K562 (cell line): ENCODE data around the gene PDHX. TPM values are rescaled to one million over a fixed set of nuclear protein-coding genes. Genes with fewer than 3 reads are reported as not detected.

Source experiments
- CHD1 ChIP-seq: fragments of 200-600 bp; sonication (generic); IDR thresholded peaks from one replicate; pipeline ENCODE4 v1.6.1; 2012; ENCODE audit warnings: mild to moderate bottlenecking, moderate library complexity, low read length, inconsistent platforms
- GATA2 ChIP-seq: sonication (generic); formaldehyde crosslinking; IDR thresholded peaks from 2 replicates; pipeline ENCODE4 v1.4.0; 2020; ENCODE audit warnings: mild to moderate bottlenecking, missing genetic modification reagents
- JUN ChIP-seq, 2 experiments: sonication (generic) in 1 of 2; formaldehyde crosslinking in 1 of 2; IDR thresholded peaks; 2 replicates each; pipeline versions ENCODE4 v1.6.1 to v1.8.0; 2012 to 2022; ENCODE audit warnings: borderline replicate concordance in 2 of 2, mild to moderate bottlenecking in 2 of 2, improper control_type of control experiment in 1 of 2, low read depth in 1 of 2, low read length in 1 of 2, missing genetic modification reagents in 1 of 2
- KDM1A ChIP-seq, 2 experiments: fragments of 450-650 bp; IDR thresholded peaks; 2 replicates each; pipeline ENCODE4 v1.6.1; 2016; ENCODE audit warnings: mild to moderate bottlenecking in 2 of 2
- SMARCA5 ChIP-seq: fragments of 450-650 bp; IDR thresholded peaks from 2 replicates; pipeline ENCODE4 v1.6.1; 2016
- ZNF75A ChIP-seq: fragments of 450-650 bp; formaldehyde crosslinking; IDR thresholded peaks from 2 replicates; pipeline ENCODE4 v1.4.0; 2020; ENCODE audit warnings: mild to moderate bottlenecking
- polyA plus RNA-seq, 8 experiments: library from polyadenylated mRNA; depleted of rRNA in 4 of 8; stranded (reverse) in 5 of 8; unstranded in 3 of 8; fragments of >200 nt; fragmentation: Nextera tagmentation in 2 of 8; fragmentation: Illumina TruSeq in 1 of 8; extraction: Ambion mirVana in 2 of 8; extraction: Trizol in 1 of 8; gene quantifications; 2 replicates each; pipeline versions ENCODE4 v1.2.1 to v1.2.3, GENCODE V29; 2011 to 2014; ENCODE audit warnings: inconsistent platforms in 1 of 8, missing spikeins in 1 of 8
- total RNA-seq, 7 experiments: library from RNA; depleted of rRNA in 6 of 7; stranded (reverse); fragments of >200 nt in 6 of 7; fragmentation: Illumina TruSeq in 2 of 7; extraction: Trizol in 2 of 7; gene quantifications; 2 replicates each; pipeline versions ENCODE4 v1.2.1 to v1.2.3, GENCODE V29; 2011 to 2021; ENCODE audit warnings: low replicate concordance in 1 of 7
- TF ChIP-seq, protein P1 (sequence below): fragments of 200-400 bp; formaldehyde crosslinking; IDR thresholded peaks from 2 replicates; pipeline ENCODE4 v1.6.1; 2017; ENCODE audit warnings: mild to moderate bottlenecking, low read depth, low read length, moderate library complexity
- TF ChIP-seq, protein P2 (sequence below): fragments of 250-450 bp; sonication (Bioruptor Pico); IDR thresholded peaks from 2 replicates; pipeline ENCODE4 v1.4.0; 2020; ENCODE audit warnings: mild to moderate bottlenecking, moderate library complexity
- TF ChIP-seq, protein P3 (sequence below): fragments of 200-800 bp; sonication (Bioruptor generic); IDR thresholded peaks from 2 replicates; pipeline ENCODE4 v1.6.1; 2017; ENCODE audit warnings: missing genetic modification characterization, missing compliant biosample characterization
- TF ChIP-seq, protein P4 (sequence below): sonication (generic); formaldehyde crosslinking; IDR thresholded peaks from 2 replicates; pipeline ENCODE4 v1.5.0; 2020; ENCODE audit warnings: missing genetic modification reagents
- TF ChIP-seq, protein P5 (sequence below): fragments of 450-650 bp; formaldehyde crosslinking; IDR thresholded peaks from 2 replicates; pipeline ENCODE4 v1.4.0; 2020; ENCODE audit warnings: mild to moderate bottlenecking, moderate library complexity

PDHX gene
- total and polyA plus RNA-seq, 9 of the 15 experiments (the other 6 are each of a cell fraction or from before 2014, with no cell fraction given): 20.8 to 43.5 (median 31.2) TPM

DNA sequence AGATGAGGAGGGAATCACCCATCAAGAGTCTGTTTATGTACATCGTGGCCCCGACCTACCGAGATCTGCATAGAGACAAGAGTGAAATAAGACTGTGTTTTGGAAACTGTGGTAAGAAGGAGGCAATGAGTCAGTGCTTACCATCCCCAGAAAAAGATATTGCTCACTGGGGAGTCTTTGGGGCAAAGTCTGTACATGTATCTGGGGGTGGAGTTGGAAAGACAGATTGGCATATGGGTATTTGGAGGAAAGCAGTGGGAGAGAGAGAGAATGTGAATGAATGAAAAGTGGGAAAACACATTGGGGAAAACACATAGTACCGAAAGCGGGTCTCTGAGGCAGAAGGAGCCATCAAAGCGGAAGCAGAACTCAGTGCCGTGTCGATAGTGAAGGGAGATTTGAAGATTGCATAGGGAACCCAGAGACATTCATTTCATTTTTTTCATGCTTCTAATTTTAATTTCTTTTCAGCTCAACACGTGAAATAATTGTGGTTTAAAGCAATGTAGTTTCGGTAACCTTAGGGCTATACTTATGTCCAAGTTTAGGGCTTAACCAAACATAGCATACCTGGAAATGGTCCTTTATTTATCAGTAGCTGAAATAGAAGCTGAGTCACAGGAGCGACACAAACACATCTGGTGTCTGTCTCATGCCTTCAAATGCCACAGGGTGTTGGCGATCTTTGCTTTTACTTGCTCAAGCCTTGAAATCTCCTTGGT is 124.0 kb downstream of the PDHX start (continued):
- TF ChIP-seq, protein P1, sequence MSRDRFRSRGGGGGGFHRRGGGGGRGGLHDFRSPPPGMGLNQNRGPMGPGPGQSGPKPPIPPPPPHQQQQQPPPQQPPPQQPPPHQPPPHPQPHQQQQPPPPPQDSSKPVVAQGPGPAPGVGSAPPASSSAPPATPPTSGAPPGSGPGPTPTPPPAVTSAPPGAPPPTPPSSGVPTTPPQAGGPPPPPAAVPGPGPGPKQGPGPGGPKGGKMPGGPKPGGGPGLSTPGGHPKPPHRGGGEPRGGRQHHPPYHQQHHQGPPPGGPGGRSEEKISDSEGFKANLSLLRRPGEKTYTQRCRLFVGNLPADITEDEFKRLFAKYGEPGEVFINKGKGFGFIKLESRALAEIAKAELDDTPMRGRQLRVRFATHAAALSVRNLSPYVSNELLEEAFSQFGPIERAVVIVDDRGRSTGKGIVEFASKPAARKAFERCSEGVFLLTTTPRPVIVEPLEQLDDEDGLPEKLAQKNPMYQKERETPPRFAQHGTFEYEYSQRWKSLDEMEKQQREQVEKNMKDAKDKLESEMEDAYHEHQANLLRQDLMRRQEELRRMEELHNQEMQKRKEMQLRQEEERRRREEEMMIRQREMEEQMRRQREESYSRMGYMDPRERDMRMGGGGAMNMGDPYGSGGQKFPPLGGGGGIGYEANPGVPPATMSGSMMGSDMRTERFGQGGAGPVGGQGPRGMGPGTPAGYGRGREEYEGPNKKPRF: no peak
- peak in 1 of 2 experiments; percentile 20; a peak in 1 of 4 replicates for TF ChIP-seq KDM1A (IDR thresholded peaks at IDR 0.05)
- no peak for TF ChIP-seq SMARCA5
- no peak for TF ChIP-seq CHD1
- TF ChIP-seq, protein P2, sequence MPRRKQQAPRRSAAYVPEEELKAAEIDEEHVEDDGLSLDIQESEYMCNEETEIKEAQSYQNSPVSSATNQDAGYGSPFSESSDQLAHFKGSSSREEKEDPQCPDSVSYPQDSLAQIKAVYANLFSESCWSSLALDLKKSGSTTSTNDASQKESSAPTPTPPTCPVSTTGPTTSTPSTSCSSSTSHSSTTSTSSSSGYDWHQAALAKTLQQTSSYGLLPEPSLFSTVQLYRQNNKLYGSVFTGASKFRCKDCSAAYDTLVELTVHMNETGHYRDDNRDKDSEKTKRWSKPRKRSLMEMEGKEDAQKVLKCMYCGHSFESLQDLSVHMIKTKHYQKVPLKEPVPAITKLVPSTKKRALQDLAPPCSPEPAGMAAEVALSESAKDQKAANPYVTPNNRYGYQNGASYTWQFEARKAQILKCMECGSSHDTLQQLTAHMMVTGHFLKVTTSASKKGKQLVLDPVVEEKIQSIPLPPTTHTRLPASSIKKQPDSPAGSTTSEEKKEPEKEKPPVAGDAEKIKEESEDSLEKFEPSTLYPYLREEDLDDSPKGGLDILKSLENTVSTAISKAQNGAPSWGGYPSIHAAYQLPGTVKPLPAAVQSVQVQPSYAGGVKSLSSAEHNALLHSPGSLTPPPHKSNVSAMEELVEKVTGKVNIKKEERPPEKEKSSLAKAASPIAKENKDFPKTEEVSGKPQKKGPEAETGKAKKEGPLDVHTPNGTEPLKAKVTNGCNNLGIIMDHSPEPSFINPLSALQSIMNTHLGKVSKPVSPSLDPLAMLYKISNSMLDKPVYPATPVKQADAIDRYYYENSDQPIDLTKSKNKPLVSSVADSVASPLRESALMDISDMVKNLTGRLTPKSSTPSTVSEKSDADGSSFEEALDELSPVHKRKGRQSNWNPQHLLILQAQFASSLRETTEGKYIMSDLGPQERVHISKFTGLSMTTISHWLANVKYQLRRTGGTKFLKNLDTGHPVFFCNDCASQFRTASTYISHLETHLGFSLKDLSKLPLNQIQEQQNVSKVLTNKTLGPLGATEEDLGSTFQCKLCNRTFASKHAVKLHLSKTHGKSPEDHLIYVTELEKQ (CRISPR knock-in tag): no peak
- TF ChIP-seq, protein P3, sequence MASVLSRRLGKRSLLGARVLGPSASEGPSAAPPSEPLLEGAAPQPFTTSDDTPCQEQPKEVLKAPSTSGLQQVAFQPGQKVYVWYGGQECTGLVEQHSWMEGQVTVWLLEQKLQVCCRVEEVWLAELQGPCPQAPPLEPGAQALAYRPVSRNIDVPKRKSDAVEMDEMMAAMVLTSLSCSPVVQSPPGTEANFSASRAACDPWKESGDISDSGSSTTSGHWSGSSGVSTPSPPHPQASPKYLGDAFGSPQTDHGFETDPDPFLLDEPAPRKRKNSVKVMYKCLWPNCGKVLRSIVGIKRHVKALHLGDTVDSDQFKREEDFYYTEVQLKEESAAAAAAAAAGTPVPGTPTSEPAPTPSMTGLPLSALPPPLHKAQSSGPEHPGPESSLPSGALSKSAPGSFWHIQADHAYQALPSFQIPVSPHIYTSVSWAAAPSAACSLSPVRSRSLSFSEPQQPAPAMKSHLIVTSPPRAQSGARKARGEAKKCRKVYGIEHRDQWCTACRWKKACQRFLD (CRISPR knock-in tag): no peak
- TF ChIP-seq ZNF75A: no peak
- TF ChIP-seq JUN (IDR thresholded peaks at IDR 0.05; ENCODE audit: borderline replicate concordance, low read depth, low read length): peak; percentile 66; the same call in 1 of the 2 replicates
- TF ChIP-seq JUN (CRISPR knock-in tag; IDR thresholded peaks at IDR 0.05; ENCODE audit: borderline replicate concordance): no peak
- TF ChIP-seq, protein P4, sequence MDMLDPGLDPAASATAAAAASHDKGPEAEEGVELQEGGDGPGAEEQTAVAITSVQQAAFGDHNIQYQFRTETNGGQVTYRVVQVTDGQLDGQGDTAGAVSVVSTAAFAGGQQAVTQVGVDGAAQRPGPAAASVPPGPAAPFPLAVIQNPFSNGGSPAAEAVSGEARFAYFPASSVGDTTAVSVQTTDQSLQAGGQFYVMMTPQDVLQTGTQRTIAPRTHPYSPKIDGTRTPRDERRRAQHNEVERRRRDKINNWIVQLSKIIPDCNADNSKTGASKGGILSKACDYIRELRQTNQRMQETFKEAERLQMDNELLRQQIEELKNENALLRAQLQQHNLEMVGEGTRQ: no peak
- TF ChIP-seq GATA2 (CRISPR knock-in tag): 0 out of 2 replicates have a peak, but pooled peaks have one; percentile 14
- TF ChIP-seq, protein P5, sequence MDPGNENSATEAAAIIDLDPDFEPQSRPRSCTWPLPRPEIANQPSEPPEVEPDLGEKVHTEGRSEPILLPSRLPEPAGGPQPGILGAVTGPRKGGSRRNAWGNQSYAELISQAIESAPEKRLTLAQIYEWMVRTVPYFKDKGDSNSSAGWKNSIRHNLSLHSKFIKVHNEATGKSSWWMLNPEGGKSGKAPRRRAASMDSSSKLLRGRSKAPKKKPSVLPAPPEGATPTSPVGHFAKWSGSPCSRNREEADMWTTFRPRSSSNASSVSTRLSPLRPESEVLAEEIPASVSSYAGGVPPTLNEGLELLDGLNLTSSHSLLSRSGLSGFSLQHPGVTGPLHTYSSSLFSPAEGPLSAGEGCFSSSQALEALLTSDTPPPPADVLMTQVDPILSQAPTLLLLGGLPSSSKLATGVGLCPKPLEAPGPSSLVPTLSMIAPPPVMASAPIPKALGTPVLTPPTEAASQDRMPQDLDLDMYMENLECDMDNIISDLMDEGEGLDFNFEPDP (CRISPR knock-in tag): no peak
